ENCODE results near the gene PRICKLE1. TPM values are rescaled to one million over a fixed set of nuclear protein-coding genes. Genes with fewer than 3 reads are reported as not detected.
A peak's percentile ranks its signal among the peaks of the same experiment; 100 is the strongest.

Gene PRICKLE1
- total and polyA plus RNA-seq, 9 of the 15 experiments (the other 6 are each of a cell fraction or from before 2014, with no cell fraction given), result 0.22 to 0.85 (median 0.31) TPM

GRCh38 chr12:42565633-42566032 lies 23.9 kb downstream of the PRICKLE1 start (continued):
- TF ChIP-seq REST (IDR thresholded peaks at IDR 0.05; ENCODE audit: borderline replicate concordance) (peak; percentile 61; the same call in 1 of the 2 replicates), REST (CRISPR knock-in tag; IDR thresholded peaks at IDR 0.05; ENCODE audit: low read depth) (no peak), ZNF212 (CRISPR knock-in tag; IDR thresholded peaks at IDR 0.05) (no peak), CHD1 (IDR thresholded peaks at IDR 0.05; ENCODE audit: low read length) (no peak), DEAF1 (CRISPR knock-in tag; IDR thresholded peaks at IDR 0.05) (peak; percentile 39; the same call in 1 of the 2 replicates), MAZ (CRISPR knock-in tag; conservative IDR thresholded peaks at IDR 0.05 in 1 of 2, IDR thresholded peaks at IDR 0.05 in 1 of 2) (no peak), FOXJ3 (CRISPR knock-in tag; IDR thresholded peaks at IDR 0.05) (no peak), MEIS2 (IDR thresholded peaks at IDR 0.05; ENCODE audit: partially characterized antibody) (no peak), CAMTA2 (CRISPR knock-in tag; conservative IDR thresholded peaks at IDR 0.05) (no peak)
